SHP77 (cell line): ENCODE results near the gene LIPT1.
"Not testable (repeated sequence)": the region's sequence is repeated elsewhere in the genome, so short reads cannot be mapped to it uniquely, and the experiment has no call there.

Source experiments
- DNase-seq, 2 experiments: peaks; one replicate each; lab custom pipeline; 2025; lab: John Stamatoyannopoulos, UW

LIPT1 gene

GRCh38 chr2:99171377-99172140, 16.8 kb downstream of the LIPT1 start:
- no peak for DNase-seq

- DNase-seq = peak; percentile 93
Observed at GRCh38 chr2:99180755-99181623, 26.2 kb downstream of the LIPT1 start, which contains the start of the genes MITD1 and MRPL30. Gene MITD1, minus strand, starts transcription at chr2:99181058. Its CDS starts 77 bp downstream, at chr2:99180981. Gene MRPL30, plus strand, starts transcription at chr2:99181184. Its CDS starts 5,020 bp downstream, at chr2:99186204.

GRCh38 chr2:99181624-99182000, 26.8 kb downstream of the LIPT1 start:
- DNase-seq = peak in 1 of 2 experiments; percentile 9

GRCh38 chr2:99183025-99183424, 28.3 kb downstream of the LIPT1 start:
- no peak for DNase-seq

GRCh38 chr2:99184811-99185210, 30.0 kb downstream of the LIPT1 start:
- no peak for DNase-seq

- no peak for DNase-seq
Observed at GRCh38 chr2:99187011-99187410, 32.2 kb downstream of the LIPT1 start.

GRCh38 chr2:99188357-99188756, 33.6 kb downstream of the LIPT1 start:
- DNase-seq = no peak

DNA sequence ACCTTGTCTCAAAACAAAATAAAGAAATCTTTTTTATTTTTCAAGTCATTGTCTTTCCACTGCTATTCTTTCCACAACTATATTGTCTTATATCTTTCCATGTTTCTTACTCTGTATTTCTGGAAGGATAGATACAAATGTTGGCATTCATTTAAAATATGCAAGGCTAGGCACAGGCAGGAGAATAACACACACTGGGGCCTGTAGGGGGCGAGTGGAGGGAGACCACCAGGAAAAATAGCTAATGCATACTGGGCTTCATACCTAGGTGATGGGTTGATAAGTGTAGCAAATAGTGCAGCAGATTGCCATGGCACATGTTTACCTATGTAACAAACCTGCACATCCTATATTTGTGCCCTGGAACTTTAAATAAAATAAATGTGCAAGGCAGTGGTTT, 35.8 kb downstream of the LIPT1 start:
- no peak for DNase-seq

DNA sequence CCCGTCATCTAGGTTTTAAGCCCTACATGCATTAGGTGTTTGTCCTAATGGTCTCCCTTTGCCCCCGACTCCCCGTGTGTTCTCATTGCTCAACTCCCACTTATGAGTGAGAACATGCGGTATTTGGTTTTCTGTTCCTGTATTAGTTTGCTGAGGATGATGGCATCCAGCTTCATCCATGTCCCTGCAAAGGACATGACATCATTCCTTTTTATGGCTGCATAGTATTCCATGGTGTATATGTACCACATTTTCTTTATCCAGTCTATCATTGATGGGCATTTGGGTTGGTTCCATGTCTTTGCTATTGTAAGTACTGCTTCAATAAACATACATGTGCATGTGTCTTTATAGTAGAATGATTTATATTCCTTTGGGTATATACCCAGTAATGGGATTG, 37.6 kb downstream of the LIPT1 start:
- not testable (repeated sequence) for DNase-seq

DNA sequence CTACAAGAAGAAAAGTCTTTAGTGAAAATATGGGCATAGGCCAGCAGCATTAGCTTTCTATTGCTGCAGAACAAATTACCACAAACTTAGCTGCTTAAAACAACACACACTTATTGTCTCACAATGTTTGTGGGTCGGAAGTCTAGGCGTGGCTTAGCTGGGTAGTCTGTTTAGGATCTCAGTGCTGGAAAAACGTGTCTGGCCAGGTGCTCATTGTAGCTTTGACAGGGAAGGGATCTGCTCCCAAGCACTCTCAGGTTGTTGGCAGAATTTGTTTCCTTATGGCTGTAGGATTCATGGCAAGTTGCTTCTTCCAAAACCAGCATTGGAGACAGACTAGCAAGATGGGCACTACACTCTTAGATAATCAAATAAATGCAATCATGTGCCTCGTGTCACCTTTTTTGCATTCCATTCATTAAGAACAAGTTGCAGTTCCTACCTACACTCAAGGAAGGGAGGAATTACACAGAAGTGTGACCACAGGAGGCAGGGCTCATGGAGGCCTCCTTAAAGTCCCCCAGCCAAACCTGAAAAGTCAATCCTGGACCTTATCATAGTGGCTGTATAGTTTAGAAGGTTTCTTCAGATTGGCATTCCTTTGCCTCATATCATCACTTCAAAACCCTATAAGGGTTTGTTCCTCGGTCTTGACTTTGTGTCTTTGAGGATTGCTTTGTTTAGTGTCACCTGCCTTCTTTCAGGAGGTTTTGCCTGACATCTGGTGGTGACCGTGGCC, 43.5 kb downstream of the LIPT1 start:
- no peak for DNase-seq

DNA sequence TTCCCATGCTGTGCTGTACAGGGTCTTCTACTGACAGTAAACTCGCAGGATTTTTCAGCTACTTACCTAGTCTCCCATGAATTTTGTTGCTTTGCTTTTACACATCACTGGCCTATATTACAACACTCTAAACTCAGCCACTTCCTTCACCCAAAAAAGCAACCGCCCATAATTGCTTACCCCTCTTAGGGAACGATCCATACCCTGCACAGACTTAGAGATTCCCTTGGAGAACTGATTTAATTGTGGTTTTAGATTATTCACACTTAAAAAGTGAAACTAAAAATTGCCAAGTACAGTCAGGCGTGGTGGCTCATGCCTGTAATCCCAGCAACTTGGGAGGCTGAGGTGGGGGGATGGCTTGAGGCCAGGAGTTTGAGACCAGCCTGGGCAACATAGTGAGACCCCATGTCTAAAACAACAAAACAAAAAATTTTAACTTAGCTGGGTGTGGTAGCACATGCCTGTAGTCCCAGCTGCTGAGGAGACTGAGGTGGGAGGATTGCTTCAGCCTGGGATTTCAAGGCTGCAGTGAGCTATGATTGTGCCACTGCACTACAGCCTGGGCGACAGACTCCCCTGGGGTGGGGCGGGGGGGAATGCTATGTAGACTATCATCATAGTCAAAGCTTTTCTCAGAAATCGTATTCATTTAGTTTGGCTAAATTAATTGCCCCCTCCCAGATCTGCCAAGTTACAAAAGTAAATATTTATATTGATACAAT, 45.5 kb downstream of the LIPT1 start:
- DNase-seq = no peak

DNA sequence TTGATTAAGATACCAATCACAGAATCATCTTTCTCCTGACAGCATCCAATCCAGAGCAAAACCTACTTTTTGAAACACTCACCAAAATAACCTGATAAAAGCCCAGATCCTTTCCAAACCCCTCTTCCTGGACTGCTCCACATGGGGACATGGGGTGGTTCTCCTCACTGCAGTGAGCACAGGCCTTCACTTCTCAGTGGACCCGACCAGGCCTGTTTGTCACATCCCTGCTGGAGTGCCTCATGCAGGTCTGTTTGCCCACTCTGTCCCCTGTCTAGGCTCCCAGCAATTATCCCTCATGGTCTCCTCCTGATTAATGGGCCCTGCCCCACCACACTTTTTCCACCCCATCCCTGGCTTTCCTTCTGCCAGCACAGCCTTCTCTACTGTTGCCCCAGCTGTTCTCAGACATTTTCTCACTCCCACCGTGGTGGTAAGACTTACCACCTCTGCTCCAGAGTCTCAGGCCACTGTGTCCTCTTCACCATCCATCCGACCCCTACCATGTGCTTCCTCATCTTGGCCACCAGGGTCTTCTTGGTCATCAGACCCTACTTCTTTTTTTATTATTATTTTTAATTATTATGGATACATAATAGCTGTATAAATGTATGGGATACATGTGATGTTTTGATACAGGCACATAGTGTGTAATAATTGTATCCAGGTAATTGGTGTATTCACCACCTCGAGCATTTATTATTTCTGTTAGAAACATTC, 47.4 kb downstream of the LIPT1 start:
- no peak for DNase-seq

DNA sequence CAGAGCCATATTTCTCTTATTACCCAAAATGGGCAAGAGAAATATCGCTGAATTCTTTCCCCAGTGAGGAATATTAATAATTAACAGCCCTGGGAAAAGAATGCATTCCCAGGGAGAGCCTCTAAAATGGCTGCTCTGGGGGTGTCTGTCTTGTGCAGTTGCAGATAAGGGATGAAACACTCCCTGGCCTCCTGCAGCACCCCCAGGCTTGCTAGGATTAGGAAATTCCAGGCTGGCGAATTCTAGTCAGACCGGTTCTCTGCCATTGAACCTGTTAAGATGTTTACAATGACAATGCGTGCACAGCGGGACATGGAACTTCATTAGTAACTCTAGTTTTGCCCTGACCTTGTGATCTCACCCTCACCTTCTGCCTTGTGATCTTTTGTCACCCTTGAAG, 50.7 kb downstream of the LIPT1 start:
- DNase-seq = no peak
